Measurements from ENCODE around the gene RFFL.

The RFFL gene

DNA sequence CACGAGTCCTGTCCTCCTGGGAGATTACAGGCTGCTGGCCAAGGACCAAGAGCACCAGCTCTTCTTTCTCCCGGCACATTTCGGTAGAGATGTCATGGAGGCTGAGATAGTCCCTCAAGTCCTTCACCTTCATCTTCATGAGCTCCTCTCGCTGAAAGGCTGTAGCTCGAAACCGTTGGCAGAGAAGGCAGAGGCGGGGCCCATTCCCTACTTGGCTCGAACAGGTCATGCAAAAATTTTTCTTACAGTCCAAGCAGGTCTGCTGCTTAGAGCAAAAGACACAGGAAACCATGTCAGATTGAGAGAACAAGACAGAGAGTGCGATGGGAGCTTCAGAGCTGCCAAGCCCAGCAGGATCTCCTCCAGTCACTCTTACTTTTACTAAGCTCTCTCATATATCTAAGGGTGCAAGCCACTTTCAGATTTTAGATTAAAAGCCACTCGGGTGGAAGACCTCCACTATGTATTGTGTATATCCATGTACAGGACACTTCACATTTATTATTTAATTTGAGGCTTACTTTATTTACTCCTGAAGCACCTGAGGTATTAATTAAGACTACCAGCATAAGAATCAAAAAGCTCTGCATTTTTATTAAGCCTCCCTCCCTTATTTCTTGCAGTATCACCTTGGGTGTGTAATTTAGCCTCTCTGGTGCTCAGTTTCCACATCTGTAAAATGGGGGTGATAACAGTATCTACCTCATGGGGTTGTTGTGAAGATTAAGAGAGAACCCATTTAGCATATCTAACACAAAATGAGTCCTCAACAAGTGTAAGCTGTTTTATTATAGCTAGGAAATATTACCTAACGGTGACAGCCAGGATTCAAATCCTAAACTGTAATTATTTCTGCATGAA is 41.8 kb downstream of the RFFL start:
- no peak overlapping the region for H3K27ac ChIP-seq (ENCODE audit: low read depth, low read length)

DNA sequence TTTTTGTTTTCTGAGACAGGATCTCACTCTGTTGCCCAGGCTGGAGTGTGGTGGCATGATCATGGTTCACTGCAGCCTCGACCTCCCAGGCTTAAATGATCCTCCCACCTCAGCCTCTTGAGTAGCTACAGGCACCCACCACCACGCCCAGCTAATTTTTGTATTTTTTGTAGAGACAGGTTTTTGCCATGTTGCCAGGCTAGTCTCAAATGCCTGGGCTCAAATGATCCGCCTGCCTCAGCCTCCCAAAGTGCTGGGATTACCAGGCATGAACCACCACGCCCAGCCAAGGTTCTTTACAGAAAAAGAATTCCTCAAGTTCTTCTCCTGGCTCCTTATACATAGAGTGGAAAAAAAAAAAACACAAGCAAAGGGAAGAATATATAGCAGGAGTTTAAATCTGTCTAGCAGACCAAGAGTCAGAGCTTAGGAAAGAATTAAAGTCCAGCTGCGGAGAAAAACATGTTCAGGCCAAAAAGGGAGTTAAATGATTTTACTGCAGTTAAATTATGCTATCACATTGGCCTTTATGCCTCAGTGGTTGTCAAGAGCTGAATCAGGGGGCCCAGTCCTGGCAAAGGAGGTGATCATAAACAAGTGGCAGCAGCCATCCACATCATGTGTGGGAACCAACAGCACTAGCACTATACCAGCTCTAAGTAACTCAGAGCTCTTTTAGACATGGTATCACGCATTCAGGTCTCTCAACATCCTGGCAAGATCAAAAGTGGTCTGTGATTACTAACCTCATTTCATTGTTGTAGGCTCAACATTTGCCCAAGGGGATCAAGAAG is 43.9 kb downstream of the RFFL start:
- H3K9ac ChIP-seq (ENCODE audit: low read length): no peak overlapping the region
- H3K27me3 ChIP-seq (ENCODE audit: control insufficient read depth, insufficient read depth, low read length): no peaks in the 10 kb centered on the region
- no peak overlapping the region for H3K4me3 ChIP-seq (ENCODE audit: low read depth, low read length)
- no peaks in the 10 kb centered on the region for H3K9me3 ChIP-seq (ENCODE audit: control insufficient read depth, insufficient read depth, low read depth, low read length)
- H3K27ac ChIP-seq (ENCODE audit: low read depth, low read length): no peak overlapping the region
- H3K36me3 ChIP-seq (ENCODE audit: control insufficient read depth, insufficient read depth, low read length): peaks cover 25% of the 10 kb centered on the region
- H3K4me1 ChIP-seq (ENCODE audit: control insufficient read depth, insufficient read depth, low read length): no peaks in the 10 kb centered on the region

More for the DNA sequence above, 41.8 kb downstream of the RFFL start:
- Histone ChIP-seq H3K36me3 (ENCODE audit: control insufficient read depth, insufficient read depth, low read length) (peaks cover 10% of the 10 kb centered on the region), H3K9ac (ENCODE audit: low read length) (no peak overlapping the region), H3K27me3 (ENCODE audit: control insufficient read depth, insufficient read depth, low read length) (no peaks in the 10 kb centered on the region), H3K9me3 (ENCODE audit: control insufficient read depth, insufficient read depth, low read depth, low read length) (no peaks in the 10 kb centered on the region), H3K4me1 (ENCODE audit: control insufficient read depth, insufficient read depth, low read length) (no peaks in the 10 kb centered on the region), H3K4me3 (ENCODE audit: low read depth, low read length) (no peak overlapping the region)

DNA sequence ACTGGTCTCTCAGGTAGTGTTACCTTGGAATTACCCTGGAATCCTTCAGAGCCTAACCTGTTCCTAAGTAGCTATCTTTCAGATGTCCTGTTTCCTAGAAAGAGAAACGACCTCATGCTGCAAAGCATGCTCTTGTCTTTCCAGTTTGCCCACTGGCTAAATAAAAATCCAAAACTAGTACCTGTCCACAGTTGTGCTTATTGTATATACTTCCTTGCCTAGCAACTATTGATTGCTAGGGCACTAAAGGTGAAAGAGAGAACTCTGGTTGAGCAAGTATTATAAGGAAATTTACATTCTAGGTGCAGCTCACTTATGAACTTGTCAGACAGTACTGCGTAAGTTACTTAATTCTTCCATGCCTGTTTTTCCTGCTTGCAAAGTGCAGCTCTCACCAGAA is 44.7 kb downstream of the RFFL start:
- H3K4me1 ChIP-seq (ENCODE audit: control insufficient read depth, insufficient read depth, low read length): no peaks in the 10 kb centered on the region
- H3K36me3 ChIP-seq (ENCODE audit: control insufficient read depth, insufficient read depth, low read length): peaks cover 33% of the 10 kb centered on the region
- H3K27me3 ChIP-seq (ENCODE audit: control insufficient read depth, insufficient read depth, low read length): no peaks in the 10 kb centered on the region
- H3K27ac ChIP-seq (ENCODE audit: low read depth, low read length): no peak overlapping the region
- no peaks in the 10 kb centered on the region for H3K9me3 ChIP-seq (ENCODE audit: control insufficient read depth, insufficient read depth, low read depth, low read length)
- H3K9ac ChIP-seq (ENCODE audit: low read length): no peak overlapping the region
- no peak overlapping the region for H3K4me3 ChIP-seq (ENCODE audit: low read depth, low read length)

DNA sequence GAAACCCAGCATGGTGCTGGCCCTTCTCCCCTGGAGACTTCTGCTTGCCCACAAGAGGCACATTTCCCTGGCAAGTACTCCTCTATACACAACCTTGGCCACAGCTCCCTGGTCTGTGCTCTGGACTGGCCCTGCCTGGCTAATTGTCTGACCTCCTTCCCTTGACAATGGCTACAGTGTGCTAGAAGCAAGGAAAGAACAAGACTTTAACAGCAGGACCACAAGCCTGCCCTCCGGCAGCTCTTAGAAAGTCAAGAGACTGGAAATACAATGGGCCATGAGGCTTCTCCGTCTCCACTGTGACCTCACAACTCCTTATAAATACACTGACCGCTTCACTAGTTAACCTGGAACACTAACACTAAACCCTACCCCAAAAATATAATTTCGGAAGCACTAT is 46.5 kb downstream of the RFFL start:
- peaks cover under 1% of the 10 kb centered on the region; the same call in 1 of the 2 replicates for H3K4me1 ChIP-seq (ENCODE audit: control insufficient read depth, insufficient read depth, low read length)
- no peaks in the 10 kb centered on the region for H3K9me3 ChIP-seq (ENCODE audit: control insufficient read depth, insufficient read depth, low read depth, low read length)
- no peak overlapping the region for H3K9ac ChIP-seq (ENCODE audit: low read length)
- H3K4me3 ChIP-seq (ENCODE audit: low read depth, low read length): no peak overlapping the region
- H3K36me3 ChIP-seq (ENCODE audit: control insufficient read depth, insufficient read depth, low read length): peaks cover 42% of the 10 kb centered on the region
- no peak overlapping the region for H3K27ac ChIP-seq (ENCODE audit: low read depth, low read length)
- H3K27me3 ChIP-seq (ENCODE audit: control insufficient read depth, insufficient read depth, low read length): no peaks in the 10 kb centered on the region

DNA sequence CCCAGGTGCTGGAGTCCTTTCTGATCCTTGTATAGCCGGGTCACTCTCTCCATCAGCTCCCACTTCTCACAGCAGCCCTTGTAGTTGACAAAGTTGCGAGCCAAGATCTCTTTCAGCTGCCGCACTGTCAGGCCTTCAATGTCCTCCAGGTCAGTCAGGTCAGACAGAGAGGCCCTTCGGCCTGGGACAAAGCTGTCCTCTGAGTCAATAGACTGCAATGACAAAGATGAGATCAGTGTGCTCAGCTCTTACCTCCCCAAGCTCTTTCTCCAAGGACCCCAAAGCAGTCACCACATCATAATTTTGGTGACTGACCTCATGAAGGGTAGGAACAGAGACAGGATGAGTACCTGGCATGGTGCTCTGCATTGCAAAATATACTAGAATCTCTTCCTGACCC is 47.1 kb downstream of the RFFL start:
- peaks cover 48% of the 10 kb centered on the region for H3K36me3 ChIP-seq (ENCODE audit: control insufficient read depth, insufficient read depth, low read length)
- H3K27ac ChIP-seq (ENCODE audit: low read depth, low read length): no peak overlapping the region
- no peaks in the 10 kb centered on the region for H3K9me3 ChIP-seq (ENCODE audit: control insufficient read depth, insufficient read depth, low read depth, low read length)
- no peak overlapping the region for H3K4me3 ChIP-seq (ENCODE audit: low read depth, low read length)
- no peaks in the 10 kb centered on the region for H3K27me3 ChIP-seq (ENCODE audit: control insufficient read depth, insufficient read depth, low read length)
- peaks cover 5% of the 10 kb centered on the region; the same call in 1 of the 2 replicates for H3K4me1 ChIP-seq (ENCODE audit: control insufficient read depth, insufficient read depth, low read length)
- H3K9ac ChIP-seq (ENCODE audit: low read length): no peak overlapping the region

DNA sequence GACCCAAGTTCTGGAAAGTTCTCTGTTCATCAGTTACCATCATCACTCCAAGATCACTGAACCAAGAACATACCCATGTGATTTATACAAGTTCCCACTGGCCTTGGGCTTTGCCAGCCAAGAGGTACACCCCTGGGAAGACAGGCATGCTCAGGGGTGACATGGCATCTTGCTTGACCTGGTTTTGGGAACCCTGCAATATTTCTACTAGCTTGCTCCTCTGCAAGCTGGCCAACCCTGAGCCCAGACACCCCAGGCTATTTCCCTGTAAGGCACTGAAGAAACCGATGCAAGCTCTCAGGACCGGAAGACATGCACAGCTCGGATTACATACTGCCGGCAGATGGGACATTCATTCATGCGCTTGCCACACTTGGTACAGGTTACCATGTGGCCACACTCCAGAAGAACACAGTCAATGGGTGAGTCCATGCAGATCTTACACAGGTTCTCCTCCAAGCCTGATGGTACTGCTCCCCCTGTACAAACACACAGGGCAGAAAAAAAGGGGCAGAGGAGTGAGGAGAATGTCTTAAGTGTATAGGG is 51.8 kb downstream of the RFFL start:
- Histone ChIP-seq H3K4me3 (ENCODE audit: low read depth, low read length) (no peak overlapping the region), H3K4me1 (ENCODE audit: control insufficient read depth, insufficient read depth, low read length) (peaks cover 5% of the 10 kb centered on the region; the same call in 1 of the 2 replicates), H3K9me3 (ENCODE audit: control insufficient read depth, insufficient read depth, low read depth, low read length) (no peaks in the 10 kb centered on the region), H3K36me3 (ENCODE audit: control insufficient read depth, insufficient read depth, low read length) (peaks cover 74% of the 10 kb centered on the region), H3K27ac (ENCODE audit: low read depth, low read length) (no peak overlapping the region), H3K27me3 (ENCODE audit: control insufficient read depth, insufficient read depth, low read length) (no peaks in the 10 kb centered on the region), H3K9ac (ENCODE audit: low read length) (no peak overlapping the region)

DNA sequence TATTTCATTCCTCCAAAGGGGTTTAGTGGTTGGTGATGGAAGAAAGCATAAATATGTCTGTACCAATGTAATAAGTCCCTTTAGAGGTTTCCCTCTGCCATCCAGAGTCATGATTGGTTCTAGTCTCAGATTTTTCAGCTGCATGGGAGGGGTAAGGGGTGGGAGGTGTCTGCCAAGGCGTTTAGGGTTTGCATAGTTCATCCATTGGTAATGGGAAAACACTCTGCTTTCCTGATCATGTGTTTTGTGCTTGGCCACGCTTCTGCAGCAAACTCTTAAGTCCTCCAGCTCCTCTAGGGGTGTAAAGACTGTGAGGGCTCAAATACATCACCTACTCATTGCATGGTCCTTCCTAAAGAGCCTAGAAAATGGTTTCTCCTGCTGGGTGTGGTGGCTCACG is 53.4 kb downstream of the RFFL start:
- peaks cover 73% of the 10 kb centered on the region for H3K36me3 ChIP-seq (ENCODE audit: control insufficient read depth, insufficient read depth, low read length)
- no peak overlapping the region for H3K9ac ChIP-seq (ENCODE audit: low read length)
- peaks cover 5% of the 10 kb centered on the region; the same call in 1 of the 2 replicates for H3K4me1 ChIP-seq (ENCODE audit: control insufficient read depth, insufficient read depth, low read length)

DNA sequence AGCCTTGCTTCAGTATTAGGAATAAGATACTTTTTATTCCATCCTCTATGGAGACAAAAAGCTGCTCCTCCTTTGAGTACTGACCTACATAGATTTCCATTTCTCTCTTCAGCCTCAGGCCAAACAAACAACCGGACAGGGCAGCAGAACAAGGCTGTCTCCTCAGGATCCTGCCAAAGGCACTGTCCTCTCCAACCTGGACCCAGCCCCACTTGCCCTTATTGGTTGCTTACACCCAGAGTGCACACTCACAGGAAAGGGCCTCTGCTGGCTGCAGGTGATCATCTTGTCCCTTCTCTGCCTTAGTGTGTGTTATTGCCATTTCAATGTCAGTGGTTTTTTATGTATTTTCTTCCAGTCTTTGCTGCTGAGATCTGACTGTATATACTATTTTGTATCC is 56.5 kb downstream of the RFFL start:
- Histone ChIP-seq H3K27me3 (ENCODE audit: control insufficient read depth, insufficient read depth, low read length) (no peaks in the 10 kb centered on the region), H3K9ac (ENCODE audit: low read length) (no peak overlapping the region), H3K4me3 (ENCODE audit: low read depth, low read length) (no peak overlapping the region), H3K4me1 (ENCODE audit: control insufficient read depth, insufficient read depth, low read length) (peaks cover 4% of the 10 kb centered on the region; the same call in 1 of the 2 replicates), H3K27ac (ENCODE audit: low read depth, low read length) (no peak overlapping the region), H3K36me3 (ENCODE audit: control insufficient read depth, insufficient read depth, low read length) (peaks cover 79% of the 10 kb centered on the region), H3K9me3 (ENCODE audit: control insufficient read depth, insufficient read depth, low read depth, low read length) (no peaks in the 10 kb centered on the region)

More for the DNA sequence above, 53.4 kb downstream of the RFFL start:
- H3K4me3 ChIP-seq (ENCODE audit: low read depth, low read length): no peak overlapping the region
- no peaks in the 10 kb centered on the region for H3K27me3 ChIP-seq (ENCODE audit: control insufficient read depth, insufficient read depth, low read length)
- no peaks in the 10 kb centered on the region for H3K9me3 ChIP-seq (ENCODE audit: control insufficient read depth, insufficient read depth, low read depth, low read length)
- H3K27ac ChIP-seq (ENCODE audit: low read depth, low read length): no peak overlapping the region

DNA sequence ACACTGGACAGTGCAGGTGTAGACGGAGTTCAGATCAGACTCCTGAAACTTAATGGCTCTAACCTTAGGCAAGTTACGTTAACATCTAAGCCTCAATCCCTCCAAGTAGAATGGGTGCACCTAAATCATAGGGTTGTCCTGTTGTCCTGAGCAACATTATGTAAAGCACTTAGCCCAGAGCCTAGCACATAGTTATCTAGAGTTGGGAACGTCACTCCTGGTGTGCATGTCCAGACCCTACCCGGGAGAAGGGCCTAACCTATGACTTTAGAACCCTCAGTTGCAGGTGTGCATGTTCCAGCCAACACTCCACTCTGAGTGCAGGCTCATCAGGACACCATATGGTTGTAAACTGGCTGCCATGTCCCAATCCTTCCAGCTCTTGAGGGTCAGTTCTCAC is 57.2 kb downstream of the RFFL start:
- Histone ChIP-seq H3K27ac (ENCODE audit: low read depth, low read length) (no peak overlapping the region), H3K9ac (ENCODE audit: low read length) (no peak overlapping the region), H3K9me3 (ENCODE audit: control insufficient read depth, insufficient read depth, low read depth, low read length) (no peaks in the 10 kb centered on the region), H3K27me3 (ENCODE audit: control insufficient read depth, insufficient read depth, low read length) (no peaks in the 10 kb centered on the region), H3K4me1 (ENCODE audit: control insufficient read depth, insufficient read depth, low read length) (no peaks in the 10 kb centered on the region), H3K36me3 (ENCODE audit: control insufficient read depth, insufficient read depth, low read length) (peaks cover 80% of the 10 kb centered on the region), H3K4me3 (ENCODE audit: low read depth, low read length) (no peak overlapping the region)

DNA sequence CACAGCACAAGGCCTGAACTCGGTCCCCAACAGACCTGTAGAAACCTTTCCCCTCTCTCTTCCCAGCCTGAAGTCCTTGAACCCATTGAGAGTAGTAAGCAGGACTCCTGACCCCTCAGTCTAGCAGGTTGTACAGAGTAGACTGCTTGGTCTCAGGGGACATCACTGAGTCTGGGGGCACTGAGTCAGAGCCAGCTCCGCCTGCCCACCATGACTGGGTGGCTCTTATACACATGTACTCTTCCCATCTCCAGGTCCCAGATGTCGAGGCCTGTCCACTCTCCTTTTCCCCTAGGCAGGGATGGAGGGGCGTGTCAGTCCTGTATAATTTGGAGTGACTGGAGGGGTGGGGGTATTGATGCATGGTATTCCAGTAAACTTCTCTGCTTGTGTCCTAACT is 59.7 kb downstream of the RFFL start:
- Histone ChIP-seq H3K27ac (ENCODE audit: low read depth, low read length) (no peak overlapping the region), H3K9me3 (ENCODE audit: control insufficient read depth, insufficient read depth, low read depth, low read length) (no peaks in the 10 kb centered on the region), H3K9ac (ENCODE audit: low read length) (no peak overlapping the region), H3K4me3 (ENCODE audit: low read depth, low read length) (no peak overlapping the region), H3K4me1 (ENCODE audit: control insufficient read depth, insufficient read depth, low read length) (no peaks in the 10 kb centered on the region), H3K36me3 (ENCODE audit: control insufficient read depth, insufficient read depth, low read length) (peaks cover 90% of the 10 kb centered on the region), H3K27me3 (ENCODE audit: control insufficient read depth, insufficient read depth, low read length) (no peaks in the 10 kb centered on the region)
